Left lung (tissue), 10 donors: ENCODE measurements around the gene PTPRT. TPM values are rescaled to one million over a fixed set of nuclear protein-coding genes. Genes with fewer than 3 reads are reported as not detected.

Experiments
- ATAC-seq: fragments of 200-7000 bp; cut with Tn5 transposase; one replicate; pipeline ENCODE4 v1.9.1; 2020; ENCODE audit warnings: moderate library complexity
- DNase-seq, 4 donors: peaks; one replicate each; pipeline ENCODE4 v3.0.0-alpha.2; 2013 to 2020
- H3K27ac ChIP-seq, 2 donors: fragments of 200-600 bp; sonication (generic) in 1 of 2; one replicate each; pipeline versions ENCODE4 v1.5.0 to v1.8.0; 2020 to 2021
- H3K27me3 ChIP-seq, 2 donors: fragments of 200-600 bp; sonication (generic) in 1 of 2; one replicate each; pipeline versions ENCODE4 v1.5.0 to v1.8.0; 2020 to 2021
- H3K36me3 ChIP-seq, 2 donors: fragments of 200-600 bp; sonication (generic) in 1 of 2; one replicate each; pipeline versions ENCODE4 v1.5.0 to v1.8.0; 2020 to 2021
- H3K4me1 ChIP-seq, 2 donors: fragments of 200-600 bp; one replicate each; pipeline ENCODE4 v1.8.0; 2021
- H3K4me3 ChIP-seq, 2 donors: fragments of 200-600 bp; sonication (generic) in 1 of 2; one replicate each; pipeline versions ENCODE4 v1.5.0 to v1.8.0; 2020 to 2021; ENCODE audit warnings: mild to moderate bottlenecking in 1 of 2
- H3K9me3 ChIP-seq, 2 donors: fragments of 200-600 bp; sonication (generic) in 1 of 2; one replicate each; pipeline versions ENCODE4 v1.5.0 to v1.8.0; 2020 to 2021
- CTCF ChIP-seq, 2 donors: fragments of 200-600 bp; sonication (generic) in 1 of 2; IDR thresholded peaks; one replicate each; pipeline versions ENCODE4 v1.5.0 to v1.8.0; 2021; ENCODE audit warnings: antibody characterized with exemption in 2 of 2
- intact Hi-C, 2 donors: fragments of 100-400 bp; cut with DNase I; formaldehyde crosslinking; loops; one replicate each; pipeline versions ENCODE4 v1.11.2 to v1.14.2; 2022
- polyA plus RNA-seq, 6 donors: library from polyadenylated mRNA; unstranded; fragments of 120-200 nt; gene quantifications; one replicate each; pipeline ENCODE4 v1.2.1, GENCODE V29; 2013; ENCODE audit not compliant: insufficient read length in 6 of 6
- total RNA-seq, 2 donors: library from RNA; stranded (reverse); fragmentation: NEBNext Ultra II Directional; extraction: Animal tissue kit (Norgen Biotek cat#: 25700); gene quantifications; one replicate each; pipeline ENCODE4 v1.2.1, GENCODE V29; 2021
- donor health status: DM: no; HTN: yes; CAD: no.
- donor health status: DM: no; HTN: no; CAD: no.

PTPRT gene
- total and polyA plus RNA-seq, 8 donors: 0.15 to 2.9 (median 1.4) TPM

- intact Hi-C loops: no loop called here
- ATAC-seq (no peak), DNase-seq (no peak)
- no peaks in the 10 kb centered on the region for H3K27me3 ChIP-seq
- TF ChIP-seq CTCF (IDR thresholded peaks at IDR 0.05): no peak
- H3K9me3 ChIP-seq: no peaks in the 10 kb centered on the region
- H3K27ac ChIP-seq: no peak overlapping the region
- no peak overlapping the region for H3K4me3 ChIP-seq
- H3K36me3 ChIP-seq: no peaks in the 10 kb centered on the region
- H3K4me1 ChIP-seq: no peaks in the 10 kb centered on the region
These were observed 608.4 kb downstream of the PTPRT start for GRCh38 chr20:42581311-42581710.

- Histone ChIP-seq H3K36me3 (no peaks in the 10 kb centered on the region), H3K27ac (no peak overlapping the region), H3K9me3 (peaks cover 0 to 9% of the 10 kb centered on the region in 2 donors), H3K4me3 (no peak overlapping the region), H3K27me3 (peaks cover 0 to 3% of the 10 kb centered on the region in 2 donors), H3K4me1 (no peaks in the 10 kb centered on the region)
- DNase-seq: no peak
- no peak for ATAC-seq
- no peak for TF ChIP-seq CTCF (IDR thresholded peaks at IDR 0.05)
- intact Hi-C loops: no loop called here
These were observed 613.5 kb downstream of the PTPRT start for GRCh38 chr20:42576167-42576566.

- H3K27me3 ChIP-seq: peaks cover 0 to 3% of the 10 kb centered on the region in 2 donors
- no peak overlapping the region for H3K27ac ChIP-seq
- TF ChIP-seq CTCF (IDR thresholded peaks at IDR 0.05): no peak
- ATAC-seq: no peak
- intact Hi-C loops: no loop called here
- H3K9me3 ChIP-seq: peaks cover 0 to 9% of the 10 kb centered on the region in 2 donors
- no peaks in the 10 kb centered on the region for H3K36me3 ChIP-seq
- H3K4me1 ChIP-seq: no peaks in the 10 kb centered on the region
- no peak for DNase-seq
- no peak overlapping the region for H3K4me3 ChIP-seq
These were observed 617.2 kb downstream of the PTPRT start for GRCh38 chr20:42572320-42573016.

DNA sequence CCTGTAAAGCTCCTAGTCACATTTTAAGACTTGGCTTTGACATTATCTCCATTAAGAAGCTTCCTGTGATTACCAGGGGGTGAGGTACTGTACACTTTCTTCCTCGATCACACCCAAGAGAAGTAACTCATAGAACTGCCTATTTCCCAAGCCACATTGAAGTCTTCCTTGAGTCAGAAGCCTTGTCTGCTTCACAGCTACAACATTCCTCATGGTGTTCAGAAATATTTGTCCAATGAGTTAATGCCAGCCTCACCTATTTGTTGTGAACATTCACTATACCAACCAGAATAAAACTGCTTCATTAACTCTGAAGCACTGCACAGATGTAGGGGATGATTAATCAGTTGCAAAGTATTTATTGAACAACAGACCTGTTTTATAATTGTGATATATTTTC, 622.3 kb downstream of the PTPRT start:
- DNase-seq (no peak), ATAC-seq (peak; percentile 35)
- intact Hi-C loops: no loop called here
- Histone ChIP-seq H3K27me3 (no peaks in the 10 kb centered on the region), H3K9me3 (peaks cover 0 to 6% of the 10 kb centered on the region in 2 donors), H3K4me1 (no peaks in the 10 kb centered on the region), H3K4me3 (no peak overlapping the region), H3K27ac (no peak overlapping the region), H3K36me3 (no peaks in the 10 kb centered on the region)
- TF ChIP-seq CTCF (IDR thresholded peaks at IDR 0.05): no peak

- Histone ChIP-seq H3K4me3 (no peak overlapping the region), H3K27ac (no peak overlapping the region), H3K9me3 (no peaks in the 10 kb centered on the region), H3K27me3 (no peaks in the 10 kb centered on the region), H3K4me1 (no peaks in the 10 kb centered on the region), H3K36me3 (no peaks in the 10 kb centered on the region)
- DNase-seq (no peak), ATAC-seq (no peak)
- intact Hi-C loops: no loop called here
- no peak for TF ChIP-seq CTCF (IDR thresholded peaks at IDR 0.05)
These were observed 624.3 kb downstream of the PTPRT start for GRCh38 chr20:42565235-42565995.
